IMR-90 (cell line): ENCODE data around the gene SRPK1.

Source experiments
- CEBPB ChIP-seq: IDR thresholded peaks from 2 replicates; pipeline ENCODE4 v1.6.1; 2012; ENCODE audit warnings: low read depth, low read length, improper control_type of control experiment
- MAZ ChIP-seq: IDR thresholded peaks from 2 replicates; pipeline ENCODE4 v1.6.1; 2012; ENCODE audit warnings: low read depth, mild to moderate bottlenecking, low read length, improper control_type of control experiment, moderate library complexity, borderline replicate concordance
- MXI1 ChIP-seq: IDR thresholded peaks from 2 replicates; pipeline ENCODE4 v1.6.1; 2012; ENCODE audit warnings: low read depth, mild to moderate bottlenecking, low read length, moderate library complexity, borderline replicate concordance
- NFE2L2 ChIP-seq: fragments of 150-350 bp; IDR thresholded peaks from 2 replicates; pipeline ENCODE4 v1.6.1; 2016; ENCODE audit warnings: low read depth, mild to moderate bottlenecking, low read length
- POLR2A ChIP-seq: IDR thresholded peaks from 2 replicates; pipeline ENCODE4 v1.6.1; 2012; ENCODE audit warnings: mild to moderate bottlenecking, low read depth, low read length
- RAD21 ChIP-seq: IDR thresholded peaks from 2 replicates; pipeline ENCODE4 v1.6.1; 2012; ENCODE audit warnings: low read length, improper control_type of control experiment
- RFX5 ChIP-seq: IDR thresholded peaks from 2 replicates; pipeline ENCODE4 v1.8.0; 2012; ENCODE audit warnings: low read depth, mild to moderate bottlenecking, low read length, moderate library complexity
- SMC3 ChIP-seq: fragments of 150-350 bp; IDR thresholded peaks from 2 replicates; pipeline ENCODE4 v1.6.1; 2016; ENCODE audit warnings: low read depth, mild to moderate bottlenecking, antibody characterized with exemption, low read length, moderate library complexity
- TF ChIP-seq, protein P1 (sequence below): conservative IDR thresholded peaks from 2 replicates; pipeline ENCODE4 v1.5.1; 2012; ENCODE audit warnings: mild to moderate bottlenecking, low read depth, low read length, improper control_type of control experiment
- TF ChIP-seq, protein P2 (sequence below): fragments of 150-350 bp; IDR thresholded peaks from 2 replicates; pipeline ENCODE4 v1.6.1; 2017; ENCODE audit warnings: mild to moderate bottlenecking, antibody characterized with exemption, low read length, low read depth

DNA sequence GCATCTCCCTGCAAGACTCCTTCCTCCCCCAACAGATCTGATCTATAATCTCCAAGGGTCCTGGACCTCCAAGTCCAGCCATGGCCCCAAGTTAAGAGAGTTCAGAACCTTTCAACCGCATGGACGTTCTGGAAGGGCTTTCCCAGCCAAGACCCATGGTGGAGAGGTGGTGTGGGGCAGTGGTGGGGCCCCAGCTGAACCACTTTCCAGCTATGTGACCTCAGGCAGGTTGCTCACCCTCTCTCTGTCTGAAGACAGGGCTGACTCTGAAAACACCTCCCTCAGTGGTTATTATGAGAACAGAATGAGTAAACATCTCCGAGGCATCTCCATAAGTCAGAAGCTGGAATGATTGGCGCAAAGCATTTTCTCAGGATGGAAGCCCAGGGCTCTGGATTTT is 124.7 kb downstream of the SRPK1 start:
- TF ChIP-seq NFE2L2 (no peak), POLR2A (no peak), CEBPB (no peak), MXI1 (no peak), RAD21 (no peak), RFX5 (no peak), MAZ (no peak), SMC3 (no peak)
- TF ChIP-seq, protein P1, sequence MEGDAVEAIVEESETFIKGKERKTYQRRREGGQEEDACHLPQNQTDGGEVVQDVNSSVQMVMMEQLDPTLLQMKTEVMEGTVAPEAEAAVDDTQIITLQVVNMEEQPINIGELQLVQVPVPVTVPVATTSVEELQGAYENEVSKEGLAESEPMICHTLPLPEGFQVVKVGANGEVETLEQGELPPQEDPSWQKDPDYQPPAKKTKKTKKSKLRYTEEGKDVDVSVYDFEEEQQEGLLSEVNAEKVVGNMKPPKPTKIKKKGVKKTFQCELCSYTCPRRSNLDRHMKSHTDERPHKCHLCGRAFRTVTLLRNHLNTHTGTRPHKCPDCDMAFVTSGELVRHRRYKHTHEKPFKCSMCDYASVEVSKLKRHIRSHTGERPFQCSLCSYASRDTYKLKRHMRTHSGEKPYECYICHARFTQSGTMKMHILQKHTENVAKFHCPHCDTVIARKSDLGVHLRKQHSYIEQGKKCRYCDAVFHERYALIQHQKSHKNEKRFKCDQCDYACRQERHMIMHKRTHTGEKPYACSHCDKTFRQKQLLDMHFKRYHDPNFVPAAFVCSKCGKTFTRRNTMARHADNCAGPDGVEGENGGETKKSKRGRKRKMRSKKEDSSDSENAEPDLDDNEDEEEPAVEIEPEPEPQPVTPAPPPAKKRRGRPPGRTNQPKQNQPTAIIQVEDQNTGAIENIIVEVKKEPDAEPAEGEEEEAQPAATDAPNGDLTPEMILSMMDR, result no peak
- TF ChIP-seq, protein P2, sequence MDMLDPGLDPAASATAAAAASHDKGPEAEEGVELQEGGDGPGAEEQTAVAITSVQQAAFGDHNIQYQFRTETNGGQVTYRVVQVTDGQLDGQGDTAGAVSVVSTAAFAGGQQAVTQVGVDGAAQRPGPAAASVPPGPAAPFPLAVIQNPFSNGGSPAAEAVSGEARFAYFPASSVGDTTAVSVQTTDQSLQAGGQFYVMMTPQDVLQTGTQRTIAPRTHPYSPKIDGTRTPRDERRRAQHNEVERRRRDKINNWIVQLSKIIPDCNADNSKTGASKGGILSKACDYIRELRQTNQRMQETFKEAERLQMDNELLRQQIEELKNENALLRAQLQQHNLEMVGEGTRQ, result no peak
